Thyroid gland (tissue), 4 donors: ENCODE results near the gene CD72. TPM values are rescaled to one million over a fixed set of nuclear protein-coding genes. Genes with fewer than 3 reads are reported as not detected.

ENCODE experiments used
- DNase-seq, 2 donors: peaks; one replicate each; pipeline ENCODE4 v3.0.0-alpha.2; 2019
- H3K27ac ChIP-seq, 3 donors: fragments of 200-600 bp; sonication (generic); 1 replicate in 2 of 3; 2 replicates in 1 of 3; pipeline ENCODE4 v1.5.1; 2016 to 2019; ENCODE audit warnings: mild to moderate bottlenecking in 1 of 3, moderate library complexity in 1 of 3
- H3K27me3 ChIP-seq: fragments of 200-600 bp; sonication (generic); one replicate; pipeline ENCODE4 v1.5.1; 2019
- H3K36me3 ChIP-seq, 2 donors: fragments of 200-600 bp; sonication (generic); one replicate each; pipeline ENCODE4 v1.5.1; 2016 to 2019
- H3K4me1 ChIP-seq, 2 donors: fragments of 200-600 bp; sonication (generic); one replicate each; pipeline ENCODE4 v1.5.1; 2017 to 2019
- H3K4me3 ChIP-seq, 3 donors: fragments of 200-600 bp; sonication (generic); replicated peaks in 1 of 3; 1 replicate in 2 of 3; 2 replicates in 1 of 3; pipeline ENCODE4 v1.5.1; 2016; ENCODE audit warnings: mild to moderate bottlenecking in 1 of 3
- H3K9me3 ChIP-seq: fragments of 200-600 bp; sonication (generic); one replicate; pipeline ENCODE4 v1.5.1; 2017
- CTCF ChIP-seq, 6 experiments: fragments of 200-600 bp in 3 of 6; fragments of 450-650 bp in 3 of 6; sonication (generic) in 3 of 6; IDR thresholded peaks; one replicate each; pipeline ENCODE4 v1.5.1; 2016 to 2019; ENCODE audit warnings: antibody characterized with exemption in 6 of 6, mild to moderate bottlenecking in 2 of 6, inconsistent platforms in 1 of 6, moderate library complexity in 1 of 6
- POLR2A ChIP-seq, 2 donors: fragments of 450-650 bp; IDR thresholded peaks; one replicate each; pipeline ENCODE4 v1.6.1; 2017; ENCODE audit warnings: antibody characterized with exemption in 2 of 2, mild to moderate bottlenecking in 2 of 2, moderate library complexity in 1 of 2
- WGBS, 2 donors: methylation state at CpG; one replicate each; pipeline ENCODE4 v1.1.5; 2017; 5-methylcytosine and 5-hydroxymethylcytosine counted together
- intact Hi-C: fragments of 100-400 bp; cut with DNase I; formaldehyde crosslinking; loops from one replicate; pipeline ENCODE4 v1.15.1; 2023
- microRNA-seq: library from miRNA; unstranded; fragments of <30 nt; microRNA quantifications from one replicate; pipeline ENCODE4, GENCODE V29; 2016
- small RNA-seq: library from RNA; depleted of rRNA; stranded (forward); fragments of <200 nt; gene quantifications from one replicate; pipeline ENCODE3, GENCODE V24; 2016
- total RNA-seq, 4 donors: library from RNA; depleted of rRNA; stranded (reverse); fragments of >200 nt; gene quantifications; one replicate each; pipeline ENCODE4 v1.2.3, GENCODE V29; 2016

Gene CD72
- total RNA-seq, 4 donors from 2014 or later = 1.8 to 5.8 (median 3.1) TPM

GRCh38 chr9:35563791-35564197 is 54.4 kb downstream of the CD72 start:
- H3K27me3 ChIP-seq = no peaks in the 10 kb centered on the region
- H3K9me3 ChIP-seq = no peaks in the 10 kb centered on the region
- H3K4me3 ChIP-seq = no peak overlapping the region
- TF ChIP-seq CTCF (IDR thresholded peaks at IDR 0.05) (no peak), POLR2A (IDR thresholded peaks at IDR 0.05) (no peak)
- peak; percentile 44 to 49 for DNase-seq
- H3K4me1 ChIP-seq = peaks cover 6 to 7% of the 10 kb centered on the region in 2 donors
- intact Hi-C loops = no loop called here
- H3K27ac ChIP-seq = peak overlapping the region; percentile 2 to 43 (median 39)
- peaks cover 7 to 10% of the 10 kb centered on the region in 2 donors for H3K36me3 ChIP-seq
- WGBS, 2 donors = 32 to 38% methylated on average over 14 of the region's 14 CpGs

GRCh38 chr9:35562895-35563780 is 55.1 kb downstream of the CD72 start:
- intact Hi-C loops = no loop called here
- Histone ChIP-seq H3K4me3 (no peak overlapping the region), H3K27ac (peak overlapping the region; percentile 2 to 43 (median 39)), H3K9me3 (no peaks in the 10 kb centered on the region), H3K4me1 (peaks cover 6 to 8% of the 10 kb centered on the region in 2 donors), H3K27me3 (no peaks in the 10 kb centered on the region), H3K36me3 (peaks cover 11 to 14% of the 10 kb centered on the region in 2 donors)
- DNase-seq = no peak
- 81 to 92% methylated on average over 12 to 20 of the region's 20 CpGs for WGBS, 2 donors
- TF ChIP-seq CTCF (IDR thresholded peaks at IDR 0.05) = no peak
- TF ChIP-seq POLR2A (IDR thresholded peaks at IDR 0.05) = no peak

GRCh38 chr9:35561468-35562261 is 56.5 kb downstream of the CD72 start:
- intact Hi-C loops = no loop called here
- no peak for TF ChIP-seq POLR2A (IDR thresholded peaks at IDR 0.05)
- no peak for TF ChIP-seq CTCF (IDR thresholded peaks at IDR 0.05)
- no peak overlapping the region for H3K27ac ChIP-seq
- no peaks in the 10 kb centered on the region for H3K27me3 ChIP-seq
- WGBS, 2 donors = 86 to 95% methylated on average over 3 to 6 of the region's 6 CpGs
- peaks cover 16 to 22% of the 10 kb centered on the region in 2 donors for H3K4me1 ChIP-seq
- H3K36me3 ChIP-seq = peaks cover 13 to 19% of the 10 kb centered on the region in 2 donors
- H3K9me3 ChIP-seq = no peaks in the 10 kb centered on the region
- DNase-seq = no peak
- H3K4me3 ChIP-seq = no peak overlapping the region

GRCh38 chr9:35560625-35561337 is 57.4 kb downstream of the CD72 start:
- Histone ChIP-seq H3K4me3 (no peak overlapping the region), H3K9me3 (no peaks in the 10 kb centered on the region), H3K27me3 (no peaks in the 10 kb centered on the region), H3K36me3 (peaks cover 21 to 28% of the 10 kb centered on the region in 2 donors), H3K4me1 (peaks cover 16 to 25% of the 10 kb centered on the region in 2 donors), H3K27ac (no peak overlapping the region)
- no peak for DNase-seq
- intact Hi-C loops = no loop called here
- 89 to 91% methylated on average over 9 to 20 of the region's 24 CpGs for WGBS, 2 donors
- TF ChIP-seq POLR2A (IDR thresholded peaks at IDR 0.05) = no peak
- no peak for TF ChIP-seq CTCF (IDR thresholded peaks at IDR 0.05)

Small RNA genes within 50 kb of the gene (microRNA-seq; reads per million reads assigned to microRNA genes)
- 1.8 reads per million for gene MIR4667

Small RNA genes within 50 kb of the gene (small RNA-seq; reads per million reads assigned to genes)
- gene MIR4667 (not detected), gene RMRP (not detected), gene RPS29P17 (not detected)

Other genes with a start within 250 kb of the CD72 start
- 10 to 100 TPM; 15.2 to 28.2 (median 26.4) TPM for gene RUSC2, start 128.3 kb downstream of the CD72 start, total RNA-seq
- gene TESK1, start 13.2 kb downstream of the CD72 start, total RNA-seq = 10 to 100 TPM; 23.2 to 44.3 (median 37.6) TPM
- 1 to 10 TPM in 2 of 4 donors, under 1 TPM in 2; 0.63 to 3.8 (median 0.95) TPM for gene SIT1, start 32.5 kb upstream of the CD72 start, total RNA-seq
- gene RMRP, start 39.6 kb upstream of the CD72 start, total RNA-seq = over 10,000 TPM in 1 of 4 donors, 1,000 to 10,000 TPM in 3; 3,539 to 11,174 (median 6,303) TPM
- gene CCDC107, start 39.9 kb upstream of the CD72 start, total RNA-seq = 10 to 100 TPM; 21.0 to 40.9 (median 27.9) TPM
- gene ARHGEF39, start 46.8 kb upstream of the CD72 start, total RNA-seq = under 1 TPM in 3 of 4 donors, not detected in 1; 0.27 to 0.45 (median 0.42) TPM
- gene CA9, start 55.5 kb upstream of the CD72 start, total RNA-seq = not detected
- gene TPM2, start 71.5 kb upstream of the CD72 start, total RNA-seq = 10 to 100 TPM; 45.4 to 79.6 (median 72.2) TPM
- gene TLN1, start 113.8 kb upstream of the CD72 start, total RNA-seq = 100 to 1,000 TPM; 142 to 245 (median 184) TPM
- 10 to 100 TPM; 44.9 to 73.0 (median 51.3) TPM for gene CREB3, start 114.3 kb upstream of the CD72 start, total RNA-seq
- 100 to 1,000 TPM in 2 of 4 donors, 10 to 100 TPM in 2; 71.4 to 111 (median 101) TPM for gene GBA2, start 130.8 kb upstream of the CD72 start, total RNA-seq
- gene RGP1, start 130.9 kb upstream of the CD72 start, total RNA-seq = 10 to 100 TPM; 25.4 to 34.0 (median 30.2) TPM
- gene MSMP, start 135.9 kb upstream of the CD72 start, total RNA-seq = under 1 TPM in 1 of 4 donors, not detected in 3; 0.67 TPM
- gene NPR2, start 173.2 kb upstream of the CD72 start, total RNA-seq = 1 to 10 TPM; 5.1 to 9.3 (median 8.1) TPM
- 1 to 10 TPM; 4.7 to 7.1 (median 5.7) TPM for gene SPAG8, start 193.8 kb upstream of the CD72 start, total RNA-seq
- 10 to 100 TPM; 11.4 to 58.2 (median 50.6) TPM for gene HINT2, start 196.6 kb upstream of the CD72 start, total RNA-seq
- gene FAM221B, start 210.3 kb upstream of the CD72 start, total RNA-seq = not detected
- 10 to 100 TPM in 3 of 4 donors, 1 to 10 TPM in 1; 8.5 to 17.4 (median 15.8) TPM for gene TMEM8B, start 210.8 kb upstream of the CD72 start, total RNA-seq